ENCODE results near the gene WNT10A.

WNT10A gene

GRCh38 chr2:218877331-218877730 lies 3.3 kb upstream of the WNT10A start:
- DNase-seq (ENCODE audit: low read depth in 2 of 2) = no peak

- DNase-seq (ENCODE audit: low read depth in 2 of 2) = no peak
Observed at GRCh38 chr2:218877891-218878290, 2.8 kb upstream of the WNT10A start.

GRCh38 chr2:218878486-218878885 lies 2.2 kb upstream of the WNT10A start:
- DNase-seq (ENCODE audit: low read depth in 2 of 2) = no peak

GRCh38 chr2:218878926-218879761 lies 1.5 kb upstream of the WNT10A start:
- DNase-seq (ENCODE audit: low read depth in 2 of 2) = no peak

GRCh38 chr2:218879776-218880101 lies 913 bp upstream of the WNT10A start:
- DNase-seq (ENCODE audit: low read depth in 2 of 2) = no peak

- DNase-seq (ENCODE audit: low read depth in 2 of 2) = no peak
Observed at GRCh38 chr2:218880859-218881594, 375 bp downstream of the WNT10A start.

GRCh38 chr2:218881744-218882460 lies 1.2 kb downstream of the WNT10A start:
- DNase-seq (ENCODE audit: low read depth in 2 of 2) = no peak

GRCh38 chr2:218882461-218882816 lies 1.8 kb downstream of the WNT10A start:
- no peak for DNase-seq (ENCODE audit: low read depth in 2 of 2)

- no peak for DNase-seq (ENCODE audit: low read depth in 2 of 2)
Observed at GRCh38 chr2:218882866-218883366, 2.3 kb downstream of the WNT10A start.

GRCh38 chr2:218883491-218884490 lies 3.1 kb downstream of the WNT10A start:
- DNase-seq (ENCODE audit: low read depth in 2 of 2) = no peak

- no peak for DNase-seq (ENCODE audit: low read depth in 2 of 2)
Observed at GRCh38 chr2:218884519-218884918, 3.9 kb downstream of the WNT10A start.

- no peak for DNase-seq (ENCODE audit: low read depth in 2 of 2)
Observed at GRCh38 chr2:218885981-218886947, 5.6 kb downstream of the WNT10A start.

GRCh38 chr2:218887079-218887478 lies 6.4 kb downstream of the WNT10A start:
- no peak for DNase-seq (ENCODE audit: low read depth in 2 of 2)

GRCh38 chr2:218888341-218888740 lies 7.7 kb downstream of the WNT10A start:
- no peak for DNase-seq (ENCODE audit: low read depth in 2 of 2)

GRCh38 chr2:218889937-218890336 lies 9.3 kb downstream of the WNT10A start:
- no peak for DNase-seq (ENCODE audit: low read depth in 2 of 2)

- no peak for DNase-seq (ENCODE audit: low read depth in 2 of 2)
Observed at GRCh38 chr2:218890369-218890768, 9.7 kb downstream of the WNT10A start.

GRCh38 chr2:218891275-218892135 lies 10.9 kb downstream of the WNT10A start:
- no peak for DNase-seq (ENCODE audit: low read depth in 2 of 2)

GRCh38 chr2:218892693-218893348 lies 12.2 kb downstream of the WNT10A start:
- DNase-seq (ENCODE audit: low read depth in 2 of 2) = peak; percentile 66

Data from stimulated activated CD8-positive, alpha-beta memory T cell treated with anti-CD3 and anti-CD28 coated beads, Interleukin-7, amount 100 ng/mL, for 1 hour (primary cell).